Measurements from ENCODE around the gene MMP26. TPM values are rescaled to one million over a fixed set of nuclear protein-coding genes. Genes with fewer than 3 reads are reported as not detected.

Gene MMP26
- total RNA-seq: not detected in 2 replicates

DNA sequence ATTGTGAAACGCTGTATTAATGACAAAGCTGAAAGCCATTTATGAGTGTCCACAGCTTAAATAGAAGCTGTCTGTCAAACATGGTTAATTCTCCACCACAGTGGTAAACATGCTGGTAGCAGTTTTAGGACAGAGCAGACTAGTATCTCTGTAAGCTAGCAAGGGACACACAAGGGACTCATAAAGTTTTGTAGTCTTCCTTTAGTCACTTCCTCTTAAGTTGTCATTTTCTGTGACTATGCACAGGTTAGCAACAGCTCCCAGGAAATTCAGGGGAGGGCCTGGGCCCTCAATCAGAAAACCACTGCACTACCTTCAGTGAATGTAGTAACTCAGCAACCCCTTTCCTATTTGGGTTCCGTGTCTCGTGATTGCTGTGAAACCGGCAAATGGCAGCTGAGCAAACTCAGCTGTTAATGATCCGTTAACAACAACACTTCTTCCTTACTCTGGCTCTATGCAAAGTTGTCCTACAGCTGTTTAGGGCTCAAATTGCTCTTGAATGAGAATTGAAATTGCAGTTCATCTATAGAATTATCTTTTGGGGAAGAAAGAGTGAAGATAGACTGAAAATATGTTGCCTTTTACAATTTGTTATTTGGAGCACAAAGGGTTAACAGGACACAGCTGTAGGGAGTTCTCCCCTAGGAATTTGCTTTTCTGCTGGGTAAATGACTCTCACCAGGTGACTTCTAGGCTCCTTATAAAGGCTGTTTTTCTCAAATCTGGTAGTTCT, at the start of gene MMP26:
Gene MMP26 (plus strand): TSS at position 731 of the 736 bp plus-strand sequence.

DNA sequence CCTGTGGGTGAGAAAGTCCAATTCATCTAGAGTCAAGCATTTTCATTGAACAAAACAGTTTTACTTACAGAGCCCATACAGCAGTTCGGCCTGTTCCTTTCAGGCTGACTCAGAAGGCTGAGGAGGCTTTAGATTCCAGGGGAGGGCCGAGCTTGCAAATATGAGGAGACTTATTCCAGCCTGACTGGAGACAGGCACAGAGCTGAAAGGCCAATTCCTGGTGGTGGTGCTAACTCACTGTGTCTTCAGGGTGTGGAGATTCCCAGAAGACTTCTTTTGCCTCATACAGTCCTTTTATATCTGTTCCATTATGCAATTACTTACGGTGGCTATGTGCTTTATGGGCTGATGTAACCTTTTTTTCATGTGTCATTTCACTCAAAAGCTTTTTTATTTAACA, 7.0 kb upstream of the MMP26 start, which contains the start of gene OR51E2:
Gene OR51E2 (minus strand): TSS at position 269 of the 400 bp plus-strand sequence. CDS start 15,142 bp downstream, outside the sequence.

Other genes starting within 250 kb of the MMP26 start
- not detected in 2 replicates for gene OR52K1, start 222.1 kb upstream of the MMP26 start, total RNA-seq
- gene OR52M1, start 159.6 kb upstream of the MMP26 start, total RNA-seq: not detected in 2 replicates
- gene OR52I2, start 123.0 kb upstream of the MMP26 start, total RNA-seq: not detected in 2 replicates
- not detected in 2 replicates for gene OR52I1, start 110.7 kb upstream of the MMP26 start, total RNA-seq
- 13.9 and 15.4 TPM in 2 replicates for gene TRIM68, start 96.6 kb upstream of the MMP26 start, total RNA-seq
- not detected in 2 replicates for gene OR51D1, start 67.3 kb upstream of the MMP26 start, total RNA-seq
- gene OR51E1, start 60.8 kb upstream of the MMP26 start, total RNA-seq: not detected in 2 replicates
- not detected in 2 replicates for gene OR51E2, start 6.9 kb upstream of the MMP26 start, total RNA-seq
- not detected in 2 replicates for gene OR51F1, start 65.2 kb downstream of the MMP26 start, total RNA-seq
- gene OR52R1, start 99.6 kb downstream of the MMP26 start, total RNA-seq: not detected in 2 replicates
- not detected in 2 replicates for gene OR51F2, start 116.5 kb downstream of the MMP26 start, total RNA-seq
- not detected in 2 replicates for gene OR51S1, start 144.4 kb downstream of the MMP26 start, total RNA-seq
- gene OR51T1, start 177.1 kb downstream of the MMP26 start, total RNA-seq: not detected in 2 replicates
- gene OR51A7, start 199.0 kb downstream of the MMP26 start, total RNA-seq: not detected in 2 replicates
- gene OR51G2, start 214.6 kb downstream of the MMP26 start, total RNA-seq: not detected in 2 replicates
- not detected in 2 replicates for gene OR51G1, start 219.6 kb downstream of the MMP26 start, total RNA-seq
- not detected in 2 replicates for gene OR51A4, start 242.8 kb downstream of the MMP26 start, total RNA-seq

Data from vein endothelial cell (primary cell).